CD8-positive, alpha-beta memory T cell (primary cell): ENCODE measurements around the gene CLEC4A. TPM values are rescaled to one million over a fixed set of nuclear protein-coding genes. Genes with fewer than 3 reads are reported as not detected.
A peak's percentile ranks its signal among the peaks of the same experiment; 100 is the strongest.
"Not testable (repeated sequence)": the region's sequence is repeated elsewhere in the genome, so short reads cannot be mapped to it uniquely, and the experiment has no call there.

ENCODE experiments used
- CTCF ChIA-PET: fragments of 350-600 bp; sonication (Branson Sonifier 250); formaldehyde crosslinking; loops from one replicate; lab custom pipeline; 2021; ENCODE audit warnings: antibody characterized with exemption; lab: Charles Lee
- POLR2A ChIA-PET: fragments of 350-600 bp; sonication (Branson Sonifier 250); formaldehyde crosslinking; loops from one replicate; lab custom pipeline; 2021; ENCODE audit warnings: antibody characterized with exemption; lab: Charles Lee
- DNase-seq, 5 donors: peaks; one replicate each; pipeline versions ENCODE4 v3.0.0 to v3.0.0-alpha.2; 2020 to 2022; ENCODE audit warnings: mixed read lengths in 1 of 5
- H3K27ac ChIP-seq: one replicate; pipeline ENCODE4 v1.7.0; 2013; ENCODE audit warnings: low read depth, mild to moderate bottlenecking, low read length, moderate library complexity
- H3K27me3 ChIP-seq: 2 replicates; pipeline ENCODE4 v1.7.0; 2013; ENCODE audit warnings: low read length, mild to moderate bottlenecking; ENCODE audit not compliant: insufficient read depth, poor library complexity, severe bottlenecking
- H3K36me3 ChIP-seq: 2 replicates; pipeline ENCODE4 v1.7.0; 2013; ENCODE audit warnings: mild to moderate bottlenecking, low read length, moderate library complexity; ENCODE audit not compliant: insufficient read depth
- H3K4me1 ChIP-seq: 2 replicates; pipeline ENCODE4 v1.7.0; 2013; ENCODE audit warnings: mild to moderate bottlenecking, low read length, moderate library complexity; ENCODE audit not compliant: insufficient read depth
- H3K4me3 ChIP-seq: 2 replicates; pipeline ENCODE4 v1.7.0; 2013; ENCODE audit warnings: mild to moderate bottlenecking, low read length
- H3K9me3 ChIP-seq: 2 replicates; pipeline ENCODE4 v1.7.0; 2013; ENCODE audit warnings: mild to moderate bottlenecking, low read length
- H3K27ac Mint-ChIP-seq, 8 donors: one replicate each; pipeline ENCODE4 v1.8.0; 2020 to 2021; ENCODE audit warnings: mixed read lengths in 8 of 8, mild to moderate bottlenecking in 6 of 8, inconsistent platforms in 3 of 8, moderate library complexity in 3 of 8
- H3K27me3 Mint-ChIP-seq, 2 donors: one replicate each; pipeline ENCODE4 v1.8.0; 2020 to 2021; ENCODE audit warnings: mixed read lengths in 2 of 2, mild to moderate bottlenecking in 1 of 2, moderate library complexity in 1 of 2
- H3K36me3 Mint-ChIP-seq, 3 donors: one replicate each; pipeline ENCODE4 v1.8.0; 2020 to 2021; ENCODE audit warnings: mixed read lengths in 3 of 3, inconsistent platforms in 1 of 3, mild to moderate bottlenecking in 1 of 3
- H3K4me1 Mint-ChIP-seq, 3 donors: one replicate each; pipeline ENCODE4 v1.8.0; 2020 to 2021; ENCODE audit warnings: mixed read lengths in 3 of 3, inconsistent platforms in 1 of 3, mild to moderate bottlenecking in 1 of 3
- H3K4me3 Mint-ChIP-seq, 7 donors: one replicate each; pipeline ENCODE4 v1.8.0; 2020 to 2021; ENCODE audit warnings: mixed read lengths in 7 of 7, mild to moderate bottlenecking in 6 of 7, moderate library complexity in 4 of 7, inconsistent platforms in 2 of 7
- H3K9me3 Mint-ChIP-seq, 5 donors: one replicate each; pipeline ENCODE4 v1.8.0; 2020 to 2022; ENCODE audit warnings: mixed read lengths in 5 of 5, mild to moderate bottlenecking in 3 of 5, moderate library complexity in 2 of 5, inconsistent platforms in 1 of 5
- polyA plus RNA-seq: library from polyadenylated mRNA; unstranded; fragments of 300-500 nt; fragmentation: Illumina TruSeq; gene quantifications from one replicate; pipeline ENCODE4 v1.2.3, GENCODE V29; 2021
- total RNA-seq, 2 experiments: library from RNA; stranded (reverse); gene quantifications; one replicate each; pipeline ENCODE4 v1.2.3, GENCODE V29; 2021

Gene CLEC4A
- total and polyA plus RNA-seq, 3 experiments from 2014 or later: 0.42 to 1.1 (median 0.66) TPM

GRCh38 chr12:8156845-8157244, 33.4 kb downstream of the CLEC4A start, which contains the start of gene ZNF705A:
Gene ZNF705A (plus strand): TSS chr12:8157015. CDS start chr12:8172626, 15,611 bp downstream.
- Mint-ChIP-seq H3K4me1 (peaks cover 4 to 7% (median 6%) of the 10 kb centered on the region in 3 donors), H3K4me3 (no peak within 1 kb of the TSS), H3K36me3 (no peaks in the 10 kb centered on the region), H3K27me3 (peaks cover 15 to 50% of the 10 kb centered on the region in 2 donors), H3K27ac (no peak within 1 kb of the TSS), H3K9me3 (no peaks in the 10 kb centered on the region)
- Histone ChIP-seq H3K27ac (no peak within 1 kb of the TSS), H3K36me3 (no peaks in the 10 kb centered on the region), H3K9me3 (no peaks in the 10 kb centered on the region), H3K4me1 (peaks cover 12% of the 10 kb centered on the region), H3K27me3 (no peaks in the 10 kb centered on the region), H3K4me3 (no peak within 1 kb of the TSS)
- no peak for DNase-seq
- POLR2A ChIA-PET: no interaction called here
- CTCF ChIA-PET: no interaction called here

- Histone ChIP-seq H3K9me3 (no peaks in the 10 kb centered on the region), H3K27me3 (no peaks in the 10 kb centered on the region), H3K27ac (no peak overlapping the region), H3K36me3 (no peaks in the 10 kb centered on the region), H3K4me1 (peaks cover 12% of the 10 kb centered on the region), H3K4me3 (no peak overlapping the region)
- Mint-ChIP-seq H3K4me3 (no peak overlapping the region), H3K27me3 (peaks cover 12 to 42% of the 10 kb centered on the region in 2 donors), H3K4me1 (peaks cover 4 to 7% (median 6%) of the 10 kb centered on the region in 3 donors), H3K27ac (no peak overlapping the region), H3K9me3 (no peaks in the 10 kb centered on the region), H3K36me3 (no peaks in the 10 kb centered on the region)
- ChIA-PET CTCF (no interaction called here), POLR2A (no interaction called here)
- DNase-seq: no peak
Observed at GRCh38 chr12:8157484-8158198, 34.2 kb downstream of the CLEC4A start.

GRCh38 chr12:8172911-8173310, 49.5 kb downstream of the CLEC4A start:
- H3K4me3 ChIP-seq, H3K4me1 ChIP-seq, H3K27me3 ChIP-seq, H3K4me1 Mint-ChIP-seq, CTCF ChIA-PET, DNase-seq, H3K27ac Mint-ChIP-seq, H3K36me3 ChIP-seq, H3K36me3 Mint-ChIP-seq, H3K4me3 Mint-ChIP-seq, POLR2A ChIA-PET, H3K9me3 Mint-ChIP-seq, H3K9me3 ChIP-seq, H3K27ac ChIP-seq: not testable (repeated sequence)
- peaks cover 0 to 25% of the 10 kb centered on the region in 2 donors for H3K27me3 Mint-ChIP-seq

- H3K36me3 ChIP-seq, CTCF ChIA-PET, H3K36me3 Mint-ChIP-seq, H3K9me3 ChIP-seq, POLR2A ChIA-PET, H3K27me3 ChIP-seq, H3K27me3 Mint-ChIP-seq, H3K4me1 ChIP-seq, H3K9me3 Mint-ChIP-seq: not testable (repeated sequence)
- Histone ChIP-seq H3K27ac (peak overlapping the region; percentile 61), H3K4me3 (peak overlapping the region; percentile 50)
- H3K4me3 Mint-ChIP-seq: peak overlapping the region; percentile 77 to 93 (median 82)
- peaks cover 11 to 18% (median 17%) of the 10 kb centered on the region in 3 donors for H3K4me1 Mint-ChIP-seq
- peak overlapping the region; percentile 25 to 88 (median 68) for H3K27ac Mint-ChIP-seq
- DNase-seq: peak; percentile 49 to 90 (median 84)
Observed at GRCh38 chr12:8179989-8180585, 56.7 kb downstream of the CLEC4A start.

GRCh38 chr12:8181271-8181670, 57.9 kb downstream of the CLEC4A start:
- Mint-ChIP-seq H3K27ac (peak overlapping the region in 7 of 8 donors; percentile 29 to 80 (median 68)), H3K4me1 (peaks cover 11 to 18% (median 17%) of the 10 kb centered on the region in 3 donors), H3K4me3 (peak overlapping the region; percentile 63 to 88 (median 73))
- H3K27me3 ChIP-seq, H3K4me1 ChIP-seq, H3K27ac ChIP-seq, H3K36me3 ChIP-seq, H3K9me3 ChIP-seq, H3K36me3 Mint-ChIP-seq, CTCF ChIA-PET, H3K9me3 Mint-ChIP-seq, H3K4me3 ChIP-seq, H3K27me3 Mint-ChIP-seq: not testable (repeated sequence)
- peak in 1 of 5 donors; percentile 0 for DNase-seq
- POLR2A ChIA-PET: interaction anchor here (0.6 kb wide), 1 partner anchor 396 kb away, joined by 3 read pairs; no protein-coding TSS in a partner anchor

GRCh38 chr12:8182923-8183322, 59.5 kb downstream of the CLEC4A start:
- H3K36me3 ChIP-seq, H3K36me3 Mint-ChIP-seq, H3K27me3 ChIP-seq, POLR2A ChIA-PET, DNase-seq, H3K9me3 Mint-ChIP-seq, H3K4me3 Mint-ChIP-seq, H3K4me1 ChIP-seq, H3K9me3 ChIP-seq, CTCF ChIA-PET, H3K27ac ChIP-seq, H3K27ac Mint-ChIP-seq, H3K27me3 Mint-ChIP-seq, H3K4me3 ChIP-seq: not testable (repeated sequence)
- peaks cover 11 to 18% (median 17%) of the 10 kb centered on the region in 3 donors for H3K4me1 Mint-ChIP-seq

- H3K9me3 ChIP-seq, H3K9me3 Mint-ChIP-seq, H3K27me3 ChIP-seq, H3K36me3 Mint-ChIP-seq, DNase-seq, H3K36me3 ChIP-seq, H3K27me3 Mint-ChIP-seq, CTCF ChIA-PET, H3K4me3 Mint-ChIP-seq, POLR2A ChIA-PET, H3K4me1 ChIP-seq, H3K27ac ChIP-seq, H3K4me3 ChIP-seq, H3K27ac Mint-ChIP-seq: not testable (repeated sequence)
- H3K4me1 Mint-ChIP-seq: peaks cover 11 to 18% (median 17%) of the 10 kb centered on the region in 3 donors
Observed at GRCh38 chr12:8183346-8183745, 59.9 kb downstream of the CLEC4A start.

- H3K4me3 ChIP-seq, POLR2A ChIA-PET, H3K4me3 Mint-ChIP-seq, H3K27ac Mint-ChIP-seq, H3K27me3 Mint-ChIP-seq, H3K4me1 ChIP-seq, DNase-seq, H3K9me3 Mint-ChIP-seq, CTCF ChIA-PET, H3K27me3 ChIP-seq, H3K36me3 Mint-ChIP-seq, H3K9me3 ChIP-seq, H3K27ac ChIP-seq, H3K36me3 ChIP-seq: not testable (repeated sequence)
- peaks cover 11 to 18% (median 17%) of the 10 kb centered on the region in 3 donors for H3K4me1 Mint-ChIP-seq
Observed at GRCh38 chr12:8184206-8184605, 60.8 kb downstream of the CLEC4A start.
